K562 (cell line): Measurements from ENCODE around the gene LRRC8A.

Experiments
- EZH2 ChIP-seq: IDR thresholded peaks from 2 replicates; pipeline ENCODE4 v1.6.1; 2012; ENCODE audit warnings: low read depth, mild to moderate bottlenecking, inconsistent platforms, low read length, borderline replicate concordance
- MAFK ChIP-seq: IDR thresholded peaks from 2 replicates; pipeline ENCODE4 v1.6.1; 2011; ENCODE audit warnings: low read length, improper control_type of control experiment
- PURB ChIP-seq: sonication (generic); formaldehyde crosslinking; IDR thresholded peaks from 2 replicates; pipeline ENCODE4 v1.9.0; 2021; ENCODE audit warnings: low read depth, mild to moderate bottlenecking, missing genetic modification reagents
- SMAD3 ChIP-seq: fragments of 450-650 bp; formaldehyde crosslinking; conservative IDR thresholded peaks from 2 replicates; pipeline ENCODE4 v1.4.0; 2020; ENCODE audit warnings: mild to moderate bottlenecking
- TF ChIP-seq, protein P1 (sequence below), 3 experiments: IDR thresholded peaks in 2 of 3; conservative IDR thresholded peaks in 1 of 3; 2 replicates each; pipeline ENCODE4 v1.5.1; 2011 to 2012; ENCODE audit warnings: low read length in 3 of 3, mild to moderate bottlenecking in 3 of 3, control low read depth in 2 of 3, improper control_type of control experiment in 1 of 3, inconsistent platforms in 1 of 3, low read depth in 1 of 3, mixed read lengths in 1 of 3, moderate library complexity in 1 of 3; ENCODE audit not compliant: insufficient read depth in 2 of 3

DNA sequence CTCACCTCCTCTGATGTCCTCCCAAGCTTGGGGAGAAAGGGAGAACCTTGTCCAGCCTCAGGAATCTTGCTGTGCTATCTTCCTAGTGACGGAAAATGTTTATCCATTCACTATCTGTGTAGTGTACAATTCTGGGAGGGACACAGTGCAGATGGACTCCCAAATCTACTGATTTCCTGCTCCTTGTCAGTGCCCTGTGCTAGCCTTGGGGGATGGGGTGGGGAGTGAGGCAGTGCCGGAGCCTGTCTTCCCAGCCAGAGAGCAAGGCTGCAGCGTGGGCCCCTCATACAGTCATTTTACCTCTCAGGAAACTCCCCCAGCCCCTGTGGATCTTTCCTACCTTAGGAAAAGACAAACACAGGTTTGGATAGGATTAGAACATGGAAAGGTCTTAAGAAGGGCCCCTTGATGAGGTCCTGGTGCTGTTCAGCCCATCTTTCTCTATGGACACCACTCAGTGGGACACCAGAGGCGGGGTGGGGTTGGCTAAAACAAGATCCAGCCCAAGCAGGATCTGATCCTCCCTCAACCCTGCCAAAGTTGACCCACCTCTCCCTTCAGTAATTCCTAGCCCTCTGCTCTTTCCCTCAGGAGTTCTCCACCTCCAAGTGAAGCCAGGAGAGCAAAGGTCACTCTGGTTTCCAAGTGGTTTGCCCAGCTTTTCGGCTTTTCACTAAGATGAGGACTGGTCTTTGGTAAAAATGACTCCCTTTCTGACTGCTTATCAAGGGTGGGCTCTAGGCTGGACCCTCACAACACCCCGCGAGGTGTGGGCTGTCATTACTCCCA is 62.1 kb downstream of the LRRC8A start:
- TF ChIP-seq, protein P1, sequence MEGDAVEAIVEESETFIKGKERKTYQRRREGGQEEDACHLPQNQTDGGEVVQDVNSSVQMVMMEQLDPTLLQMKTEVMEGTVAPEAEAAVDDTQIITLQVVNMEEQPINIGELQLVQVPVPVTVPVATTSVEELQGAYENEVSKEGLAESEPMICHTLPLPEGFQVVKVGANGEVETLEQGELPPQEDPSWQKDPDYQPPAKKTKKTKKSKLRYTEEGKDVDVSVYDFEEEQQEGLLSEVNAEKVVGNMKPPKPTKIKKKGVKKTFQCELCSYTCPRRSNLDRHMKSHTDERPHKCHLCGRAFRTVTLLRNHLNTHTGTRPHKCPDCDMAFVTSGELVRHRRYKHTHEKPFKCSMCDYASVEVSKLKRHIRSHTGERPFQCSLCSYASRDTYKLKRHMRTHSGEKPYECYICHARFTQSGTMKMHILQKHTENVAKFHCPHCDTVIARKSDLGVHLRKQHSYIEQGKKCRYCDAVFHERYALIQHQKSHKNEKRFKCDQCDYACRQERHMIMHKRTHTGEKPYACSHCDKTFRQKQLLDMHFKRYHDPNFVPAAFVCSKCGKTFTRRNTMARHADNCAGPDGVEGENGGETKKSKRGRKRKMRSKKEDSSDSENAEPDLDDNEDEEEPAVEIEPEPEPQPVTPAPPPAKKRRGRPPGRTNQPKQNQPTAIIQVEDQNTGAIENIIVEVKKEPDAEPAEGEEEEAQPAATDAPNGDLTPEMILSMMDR (IDR thresholded peaks at IDR 0.05 in 2 of 3, conservative IDR thresholded peaks at IDR 0.05 in 1 of 3; ENCODE audit: insufficient read depth in 2 of 3, low read depth in 1 of 3, low read length in 3 of 3): no peak
- TF ChIP-seq MAFK: no peak
- no peak for TF ChIP-seq EZH2
- TF ChIP-seq SMAD3: no peak
- no peak for TF ChIP-seq PURB (CRISPR knock-in tag)
